HG02642 (cell line): ENCODE measurements around the gene MAFF.
A peak's percentile ranks its signal among the peaks of the same experiment; 100 is the strongest.
"Not testable (repeated sequence)": the region's sequence is repeated elsewhere in the genome, so short reads cannot be mapped to it uniquely, and the experiment has no call there.

Experiments used
- ATAC-seq: cut with Tn5 transposase; IDR thresholded peaks from one replicate; pipeline ENCODE4 v1.9.1; 2021; ENCODE audit warnings: mild to moderate bottlenecking; ENCODE audit not compliant: unreplicated experiment, poor library complexity

The MAFF gene

GRCh38 chr22:38201711-38202436 is at the start of gene MAFF:
Gene MAFF, plus strand, starts transcription at chr22:38201994. Its CDS starts 11,860 bp downstream, at chr22:38213854.
- peak; percentile 59 for ATAC-seq

- ATAC-seq: no peak
Measured at GRCh38 chr22:38153821-38154562, 47.8 kb upstream of the MAFF start.

DNA sequence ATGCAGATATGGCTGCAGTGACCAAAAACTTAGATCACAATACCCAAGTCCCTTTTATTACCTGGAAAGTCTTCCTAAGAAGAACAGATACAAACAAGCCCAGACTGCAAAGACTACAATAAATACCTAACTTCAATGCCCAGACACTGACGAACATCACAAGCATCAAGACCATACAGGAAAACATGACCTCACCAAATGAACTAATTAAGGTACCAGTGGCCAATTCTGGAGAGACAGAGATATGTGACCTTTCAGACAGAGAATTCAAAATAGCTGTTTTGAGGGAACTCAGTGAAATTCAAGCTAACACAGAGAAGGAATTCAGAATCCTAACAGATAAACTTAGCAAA is 47.3 kb upstream of the MAFF start:
- ATAC-seq: not testable (repeated sequence)

DNA sequence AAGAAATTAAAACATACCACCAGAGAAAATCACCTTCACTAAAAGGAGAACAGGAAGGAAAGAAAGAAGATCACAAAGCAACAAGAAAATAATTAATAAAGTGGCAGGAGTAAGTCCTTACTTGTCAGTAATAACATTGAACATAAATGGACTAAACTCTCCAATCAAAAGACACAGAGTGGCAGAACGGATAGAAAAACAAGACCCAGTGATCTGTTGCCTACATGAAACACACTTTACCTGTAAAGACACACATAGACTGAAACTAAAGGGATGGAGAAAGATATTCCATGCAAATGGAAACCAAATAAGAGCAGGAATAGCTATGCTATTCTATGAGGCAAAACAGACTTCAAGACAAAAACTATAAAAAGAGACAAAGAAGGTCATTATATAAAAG is 46.1 kb upstream of the MAFF start:
- no peak for ATAC-seq

GRCh38 chr22:38162881-38163843 is 38.6 kb upstream of the MAFF start:
- ATAC-seq: no peak

DNA sequence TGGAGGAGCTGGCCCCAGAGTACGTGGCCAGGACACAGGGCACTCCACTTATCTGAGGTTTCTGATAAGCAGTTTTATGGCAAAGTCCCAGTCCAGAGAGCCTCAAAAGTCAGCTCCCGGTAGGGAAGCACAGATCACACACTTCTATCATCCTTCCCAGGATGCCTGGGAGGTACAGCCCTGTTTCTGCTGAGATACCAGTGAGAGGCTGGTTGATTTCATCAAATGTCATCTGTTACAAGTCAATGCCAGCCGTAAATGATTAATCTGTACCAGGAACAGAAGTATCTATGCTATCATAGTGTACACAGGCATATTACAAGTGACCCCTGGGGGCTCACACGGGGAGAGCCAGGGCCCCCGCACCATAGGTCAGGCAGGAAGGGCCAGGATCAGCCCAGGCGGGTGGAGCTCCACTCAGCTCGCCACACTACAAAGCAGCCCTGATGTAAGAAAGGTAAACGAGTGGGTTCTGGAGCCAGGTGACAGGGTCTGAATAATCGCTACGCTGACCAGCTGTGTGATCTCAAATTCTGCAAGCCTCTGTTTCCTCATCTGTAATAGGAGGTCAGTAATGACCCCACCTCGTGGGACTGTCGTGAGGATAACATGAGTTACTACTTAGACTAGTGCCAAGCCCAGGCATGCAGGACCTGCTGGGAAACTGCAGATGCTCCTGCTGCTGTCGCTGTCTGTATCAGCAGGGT is 37.8 kb upstream of the MAFF start:
- no peak for ATAC-seq

DNA sequence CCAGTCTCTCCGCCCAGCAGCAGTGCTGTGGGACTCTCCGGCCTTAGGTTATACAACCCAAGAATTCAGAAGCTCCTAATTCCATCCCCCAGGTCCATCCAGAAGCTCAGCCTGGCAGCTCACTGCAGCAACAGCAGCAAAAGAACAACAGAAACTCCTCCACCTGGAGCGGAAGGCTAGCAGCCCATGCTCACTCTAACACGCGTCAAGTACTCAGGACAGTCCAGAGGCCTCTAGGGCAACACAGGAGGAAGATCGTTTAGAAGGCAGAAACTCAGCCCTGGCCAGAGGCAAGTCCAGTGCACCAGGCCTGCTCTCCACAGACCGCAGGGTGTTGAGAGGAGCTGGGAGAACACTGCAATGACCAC is 37.3 kb upstream of the MAFF start:
- ATAC-seq: no peak

DNA sequence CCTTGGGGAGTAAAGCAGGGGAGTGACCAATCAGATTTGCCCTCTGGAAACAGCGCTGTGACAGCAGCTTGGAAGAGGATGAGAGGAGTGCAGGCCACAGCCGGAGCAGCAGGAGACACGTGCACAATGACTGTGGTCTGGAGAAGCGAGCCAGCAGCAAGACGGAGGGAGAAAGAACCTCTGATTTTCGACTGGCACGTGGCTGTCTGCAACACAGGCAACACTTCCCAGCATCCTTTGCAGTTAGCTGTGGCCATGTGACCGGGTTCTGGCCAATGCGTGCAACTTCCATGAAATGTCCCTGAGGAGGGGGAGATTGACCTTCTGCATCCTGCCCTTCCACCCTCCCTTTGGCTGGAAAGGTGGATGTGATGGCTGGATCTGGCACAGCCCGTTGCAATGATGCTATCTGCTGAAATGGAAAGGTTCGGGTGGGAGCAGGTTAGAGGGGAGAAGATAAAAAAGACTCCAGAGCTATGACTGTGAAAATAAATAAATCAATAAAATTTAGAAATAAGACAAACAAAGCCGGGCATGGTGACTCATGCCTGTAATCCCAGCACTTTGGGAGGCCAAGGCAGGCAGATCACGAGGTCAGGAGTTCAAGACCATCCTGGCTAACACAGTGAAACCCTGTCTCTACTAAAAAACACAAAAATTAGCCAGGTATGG is 35.7 kb upstream of the MAFF start:
- ATAC-seq: no peak

DNA sequence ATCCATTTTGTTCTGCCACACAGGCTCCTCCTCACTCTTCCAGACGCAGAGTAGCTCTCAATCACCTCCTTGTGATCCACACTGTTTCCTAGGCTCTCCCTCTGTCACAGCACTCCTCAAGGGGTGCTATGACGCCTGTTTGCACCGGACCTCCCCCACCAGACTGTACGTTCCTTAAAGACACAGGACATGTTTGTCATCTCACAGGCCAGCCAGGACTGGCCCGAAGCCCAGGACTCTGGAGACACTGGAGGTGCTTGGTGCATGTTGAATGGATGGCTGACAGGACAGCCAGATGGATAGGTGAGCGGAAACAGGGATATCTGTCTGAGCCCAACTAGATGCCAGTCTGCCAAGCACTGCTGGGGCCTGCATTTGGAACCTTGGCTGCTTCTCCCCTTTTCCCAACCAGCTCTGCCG is 33.8 kb upstream of the MAFF start:
- no peak for ATAC-seq

GRCh38 chr22:38169116-38169515 is 32.7 kb upstream of the MAFF start:
- no peak for ATAC-seq

- ATAC-seq: no peak
Measured at GRCh38 chr22:38170469-38170868, 31.3 kb upstream of the MAFF start.

DNA sequence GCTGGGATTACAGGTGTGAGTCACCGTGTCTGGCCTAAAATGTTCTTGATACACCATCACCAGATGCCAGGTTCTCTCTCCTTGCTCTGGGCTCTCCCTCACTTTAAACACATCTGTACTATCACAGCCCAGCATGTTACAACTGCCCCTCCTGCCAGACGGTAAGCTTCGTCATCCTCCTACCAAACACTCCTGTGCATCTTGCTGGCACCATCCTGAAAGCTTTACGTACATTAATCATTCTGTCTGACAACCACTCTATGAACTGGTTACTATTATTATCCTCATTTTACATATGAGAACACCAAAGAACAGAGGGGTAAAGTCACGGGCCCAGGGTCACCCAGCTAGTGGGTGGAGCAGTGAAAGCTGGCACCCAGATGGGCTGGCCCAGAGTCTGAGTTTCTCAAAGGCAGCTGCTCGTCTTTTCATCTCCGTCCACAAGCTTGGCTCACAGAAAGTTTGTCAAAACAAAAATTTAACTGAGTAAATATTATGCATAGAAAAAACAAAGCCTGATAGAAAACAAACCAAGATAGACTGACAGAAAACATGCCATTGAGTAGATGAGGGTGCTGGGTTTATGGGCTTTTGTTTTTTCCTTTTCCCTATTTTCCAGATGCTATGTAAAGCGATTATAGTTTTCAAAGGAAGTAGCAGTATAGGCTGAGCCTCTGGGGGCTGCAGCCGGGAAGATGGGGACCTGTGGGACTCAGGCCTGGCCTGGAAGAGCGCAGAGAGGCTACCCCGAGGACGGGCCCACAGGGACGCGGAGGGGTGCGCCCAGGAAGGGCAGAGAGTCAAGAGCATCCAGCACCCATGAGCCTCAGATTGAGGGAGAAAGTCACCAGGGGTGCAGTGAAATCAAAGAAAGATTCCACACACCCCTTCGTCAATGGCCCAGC is 29.6 kb upstream of the MAFF start:
- no peak for ATAC-seq

GRCh38 chr22:38172832-38173640 is 28.8 kb upstream of the MAFF start:
- no peak for ATAC-seq

- ATAC-seq: no peak
Measured at GRCh38 chr22:38173641-38173906, 28.2 kb upstream of the MAFF start.

GRCh38 chr22:38174626-38175025 is 27.2 kb upstream of the MAFF start:
- ATAC-seq: no peak

DNA sequence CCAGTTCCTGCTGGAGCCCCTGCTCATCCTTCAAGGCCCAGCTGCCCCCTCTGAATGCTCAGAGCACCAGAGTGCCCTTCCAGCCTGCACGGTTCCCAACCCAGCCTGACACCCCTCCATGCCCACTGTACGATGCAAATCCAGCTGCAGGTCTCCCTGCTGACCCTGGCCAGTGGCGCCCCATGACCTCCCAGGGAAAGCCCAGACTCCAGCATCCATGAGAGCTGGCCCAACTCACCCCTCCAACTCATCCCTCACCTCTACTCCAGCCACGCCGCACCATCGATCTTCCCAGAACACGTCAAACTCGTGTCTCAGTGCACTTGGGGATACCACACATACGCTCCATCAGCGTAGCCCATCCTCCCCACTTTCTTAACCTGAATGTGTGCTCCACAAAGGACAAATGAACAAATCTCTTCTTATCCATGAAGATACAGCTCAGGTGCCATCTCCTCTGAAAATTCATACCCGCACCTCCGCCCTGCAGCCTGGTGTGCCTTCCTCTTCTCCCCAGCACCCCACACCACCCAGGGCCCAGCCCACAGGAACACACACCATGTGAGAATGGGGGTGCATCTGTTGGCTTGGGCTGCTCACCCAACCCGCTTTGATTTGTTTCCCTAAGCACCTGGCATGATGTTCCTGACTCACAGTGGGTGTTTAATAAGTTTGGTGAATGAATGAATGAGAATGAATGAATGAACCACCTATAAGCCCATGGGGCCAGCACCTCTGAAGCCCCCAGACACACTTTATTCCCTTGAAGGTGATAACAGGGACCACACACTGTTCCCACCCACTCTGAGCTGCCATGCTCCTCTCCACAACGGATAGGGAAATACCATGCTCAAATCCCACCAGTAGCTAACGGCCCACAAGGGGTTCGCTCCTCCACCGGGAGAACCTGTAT is 26.3 kb upstream of the MAFF start:
- ATAC-seq: no peak

DNA sequence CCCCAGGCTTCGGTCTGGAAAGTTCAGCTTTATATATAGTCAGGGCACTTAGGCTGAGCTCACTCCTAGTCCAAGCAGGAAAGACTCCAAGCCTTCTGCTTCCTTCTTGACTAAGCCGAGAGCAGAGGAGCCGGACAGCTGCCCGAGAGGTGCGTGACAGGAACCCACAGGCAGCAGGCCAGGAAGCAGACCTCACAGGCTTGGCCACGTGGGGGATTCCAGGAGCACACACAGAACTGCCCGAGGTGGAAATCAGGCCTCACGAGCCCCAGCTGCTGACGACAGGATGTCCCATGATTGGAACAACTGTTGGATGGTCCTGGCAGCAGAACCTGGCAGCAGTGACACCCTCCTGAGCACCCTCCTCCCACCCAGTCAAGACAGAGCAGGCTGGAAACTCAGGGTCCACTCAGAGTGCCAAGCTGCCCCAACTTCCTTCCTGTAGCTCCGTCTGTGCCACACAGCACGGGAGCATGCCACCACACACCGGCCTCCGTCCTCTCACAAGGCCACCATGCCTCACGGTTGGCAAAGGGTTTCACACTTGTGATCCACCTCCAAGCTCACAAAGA is 25.5 kb upstream of the MAFF start:
- no peak for ATAC-seq
